CD4-positive, alpha-beta T cell treated with Interleukin-4 for 4 hours (primary cell): Measurements from ENCODE around the gene GPR119.
"Not testable (repeated sequence)": the region's sequence is repeated elsewhere in the genome, so short reads cannot be mapped to it uniquely, and the experiment has no call there.

Experiments used
- DNase-seq: peaks from one replicate; pipeline ENCODE4 v3.0.0-alpha.2; 2020

The GPR119 gene

GRCh38 chrX:130385520-130385919, at the start of gene GPR119:
GPR119 (minus strand) TSS chrX:130385674; CDS start chrX:130385447, 227 bp downstream.
- no peak for DNase-seq

GRCh38 chrX:130429236-130429635, 43.8 kb upstream of the GPR119 start:
- not testable (repeated sequence) for DNase-seq

GRCh38 chrX:130426531-130426930, 41.1 kb upstream of the GPR119 start:
- no peak for DNase-seq

- DNase-seq = no peak
Observed at GRCh38 chrX:130419263-130419662, 33.8 kb upstream of the GPR119 start.

GRCh38 chrX:130418740-130419139, 33.3 kb upstream of the GPR119 start:
- DNase-seq = no peak

- no peak for DNase-seq
Observed at GRCh38 chrX:130418066-130418465, 32.6 kb upstream of the GPR119 start.

- DNase-seq = no peak
Observed at GRCh38 chrX:130416785-130417184, 31.3 kb upstream of the GPR119 start.

- DNase-seq = peak; percentile 0
Observed at GRCh38 chrX:130415201-130415600, 29.7 kb upstream of the GPR119 start.

GRCh38 chrX:130414800-130415199, 29.3 kb upstream of the GPR119 start:
- DNase-seq = no peak

GRCh38 chrX:130413415-130413814, 27.9 kb upstream of the GPR119 start:
- no peak for DNase-seq

GRCh38 chrX:130402208-130402684, 16.8 kb upstream of the GPR119 start:
- no peak for DNase-seq

GRCh38 chrX:130401415-130402207, 16.1 kb upstream of the GPR119 start, which contains the start of gene RBMX2:
RBMX2 (plus strand) TSS chrX:130401987; CDS start chrX:130402033, 46 bp downstream.
- DNase-seq = peak; percentile 63

- no peak for DNase-seq
Observed at GRCh38 chrX:130395341-130395740, 9.9 kb upstream of the GPR119 start.

- no peak for DNase-seq
Observed at GRCh38 chrX:130393451-130394074, 8.1 kb upstream of the GPR119 start.

- no peak for DNase-seq
Observed at GRCh38 chrX:130386408-130386808, 934 bp upstream of the GPR119 start.

GRCh38 chrX:130378024-130378669, 7.3 kb downstream of the GPR119 start:
- DNase-seq = no peak

GRCh38 chrX:130376077-130376476, 9.4 kb downstream of the GPR119 start:
- no peak for DNase-seq

- not testable (repeated sequence) for DNase-seq
Observed at GRCh38 chrX:130352050-130352449, 33.4 kb downstream of the GPR119 start.

GRCh38 chrX:130351567-130351966, 33.9 kb downstream of the GPR119 start:
- no peak for DNase-seq

GRCh38 chrX:130347321-130347720, 38.2 kb downstream of the GPR119 start:
- no peak for DNase-seq

GRCh38 chrX:130343411-130343810, 42.1 kb downstream of the GPR119 start:
- DNase-seq = no peak

GRCh38 chrX:130340271-130340670, 45.2 kb downstream of the GPR119 start:
- no peak for DNase-seq

- peak; percentile 69 for DNase-seq
Observed at GRCh38 chrX:130339408-130340222, 45.9 kb downstream of the GPR119 start, which contains the start of gene SLC25A14. SLC25A14 (plus strand) TSS chrX:130339919; CDS start chrX:130340279, 360 bp downstream.
